MV-4-11 (cell line): ENCODE measurements around the gene TYRP1.
"Not testable (repeated sequence)": the region's sequence is repeated elsewhere in the genome, so short reads cannot be mapped to it uniquely, and the experiment has no call there.

Experiments
- DNase-seq: peaks from one replicate; lab custom pipeline; 2025; lab: John Stamatoyannopoulos, UW

TYRP1 gene

GRCh38 chr9:12693141-12693540 is at the start of gene TYRP1:
Gene TYRP1, plus strand, starts transcription at chr9:12693385. Its CDS starts 612 bp downstream, at chr9:12693997.
- no peak for DNase-seq

DNA sequence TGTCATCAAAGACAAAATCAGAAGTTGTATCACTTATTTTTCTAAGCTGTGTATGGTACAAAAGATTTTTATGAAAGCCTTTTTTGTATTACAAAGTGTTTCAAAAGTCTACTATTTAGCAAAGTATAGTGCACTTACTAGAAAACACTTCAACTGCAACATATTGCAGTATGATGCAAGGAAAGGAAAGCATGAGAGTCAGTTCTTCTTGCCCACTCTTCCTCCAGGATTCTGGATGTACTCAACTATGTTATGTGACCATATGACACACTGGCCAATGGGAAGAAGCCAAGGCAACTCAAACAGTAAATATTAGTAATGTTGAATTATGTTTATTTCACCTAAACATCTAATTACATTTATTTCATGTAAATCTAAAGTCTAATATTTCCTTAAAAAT is 49.5 kb upstream of the TYRP1 start:
- DNase-seq = no peak

DNA sequence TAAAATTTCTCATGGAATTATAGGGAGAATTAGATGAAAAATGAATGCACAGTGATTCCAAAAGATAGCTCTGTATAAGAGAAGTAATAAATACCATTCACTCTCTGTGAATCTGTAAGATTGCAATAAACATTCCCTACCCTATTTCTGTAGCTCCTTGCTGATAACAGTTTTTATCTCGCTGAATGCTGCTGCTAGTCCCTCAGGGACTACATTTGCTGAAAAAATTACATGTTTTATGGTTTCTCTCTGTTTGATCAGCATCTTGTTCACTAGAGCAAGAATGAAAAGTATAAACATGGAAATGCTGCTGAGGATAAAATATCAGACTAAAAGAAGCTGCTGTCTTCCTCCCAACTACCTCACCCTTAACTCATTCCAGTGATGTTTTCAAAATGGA is 44.3 kb upstream of the TYRP1 start:
- DNase-seq = no peak

- DNase-seq = no peak
Observed at GRCh38 chr9:12651125-12651524, 42.1 kb upstream of the TYRP1 start.

DNA sequence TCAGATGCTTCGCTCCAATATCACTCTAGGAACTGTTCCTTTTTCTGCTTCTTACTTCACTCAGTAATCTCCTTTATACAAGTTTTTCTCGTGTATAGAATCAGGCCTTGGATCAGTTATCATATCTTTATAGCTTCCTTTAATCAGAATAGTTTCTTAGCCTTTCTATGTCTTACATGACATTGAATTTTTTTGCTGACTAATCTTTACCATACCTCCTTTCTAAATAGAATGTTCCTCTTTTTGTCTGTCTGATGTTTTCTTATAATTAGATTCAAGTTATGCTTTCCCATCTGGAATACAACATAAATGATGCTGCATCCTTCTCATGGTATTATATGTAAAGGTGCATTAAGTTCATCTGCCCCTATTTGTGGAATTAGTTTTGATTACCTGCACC is 40.2 kb upstream of the TYRP1 start:
- no peak for DNase-seq

GRCh38 chr9:12656803-12657202 is 36.4 kb upstream of the TYRP1 start:
- no peak for DNase-seq

DNA sequence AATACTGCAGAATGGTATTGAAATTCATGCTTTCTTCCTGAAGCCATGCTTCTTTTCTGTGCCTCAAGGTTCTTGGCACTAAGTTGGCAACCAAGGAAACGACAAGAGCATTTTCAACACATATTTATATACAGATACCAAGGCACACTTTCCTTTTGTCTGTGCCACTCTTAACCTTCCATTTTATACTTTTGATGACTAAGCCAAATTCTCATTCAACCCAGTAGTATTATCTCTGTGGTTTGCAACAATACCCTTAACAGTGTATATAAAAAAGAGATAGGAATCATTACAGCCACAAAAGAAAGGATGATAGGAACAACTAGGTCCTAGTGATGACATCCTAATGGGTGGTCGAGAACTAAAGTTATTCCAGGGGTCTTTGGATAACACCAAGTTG is 36.0 kb upstream of the TYRP1 start:
- no peak for DNase-seq

DNA sequence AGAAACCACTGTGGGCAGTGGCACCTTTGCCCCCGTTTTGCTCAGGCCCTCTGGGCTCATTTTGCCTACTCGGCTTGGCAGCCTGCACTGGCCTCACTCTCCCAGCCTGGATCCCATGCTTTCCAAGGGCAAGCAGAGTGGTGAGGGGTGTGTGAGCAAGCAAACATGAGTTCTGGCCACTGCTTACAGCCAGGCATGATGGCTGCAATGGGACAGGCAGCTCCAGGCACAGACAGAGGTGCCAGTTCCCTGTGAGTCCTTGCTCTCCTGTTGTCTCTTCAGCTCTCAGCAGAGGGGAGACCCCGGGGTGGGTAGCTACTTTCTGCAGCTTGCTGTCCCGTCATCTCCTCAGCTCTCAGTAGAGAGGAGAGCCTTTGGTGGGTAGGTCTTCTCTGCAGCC is 35.2 kb upstream of the TYRP1 start:
- no peak for DNase-seq

DNA sequence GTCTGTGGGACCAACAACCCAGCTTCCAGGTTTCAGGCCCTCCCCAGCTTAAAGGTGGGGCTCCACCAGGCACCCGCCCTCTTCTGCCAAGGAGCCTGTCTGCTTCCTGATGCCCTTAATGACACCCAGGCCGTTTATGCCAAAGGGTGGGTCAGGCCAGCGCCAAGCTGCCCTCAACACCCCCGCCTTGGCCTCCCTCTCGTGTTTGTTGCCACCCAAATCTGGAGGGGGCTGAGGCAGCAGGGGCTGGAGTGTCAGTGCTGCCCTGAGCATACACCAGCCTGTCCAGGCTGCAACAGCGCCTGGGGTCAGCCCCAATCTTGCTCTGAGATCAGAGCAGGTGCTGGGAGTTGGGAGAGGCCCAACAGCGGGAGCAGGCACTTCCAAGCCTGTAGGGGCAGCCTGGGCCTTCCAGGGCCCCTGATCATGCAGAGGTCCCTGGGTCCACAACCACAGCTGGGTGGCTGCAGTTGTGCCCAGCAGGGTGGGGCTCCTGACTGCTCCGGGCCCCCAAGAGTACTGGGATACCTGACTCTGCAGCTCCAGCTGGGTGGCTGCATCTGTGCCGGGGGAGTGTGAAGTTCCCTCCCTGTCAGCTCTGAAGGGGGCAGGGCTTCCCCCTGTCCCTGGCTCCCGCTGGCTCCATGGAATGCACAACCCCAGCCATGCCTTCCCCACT is 34.5 kb upstream of the TYRP1 start:
- no peak for DNase-seq

GRCh38 chr9:12659220-12659619 is 34.0 kb upstream of the TYRP1 start:
- no peak for DNase-seq

GRCh38 chr9:12666813-12667212 is 26.4 kb upstream of the TYRP1 start:
- DNase-seq = no peak

GRCh38 chr9:12667892-12668291 is 25.3 kb upstream of the TYRP1 start:
- no peak for DNase-seq

- no peak for DNase-seq
Observed at GRCh38 chr9:12670006-12670405, 23.2 kb upstream of the TYRP1 start.

DNA sequence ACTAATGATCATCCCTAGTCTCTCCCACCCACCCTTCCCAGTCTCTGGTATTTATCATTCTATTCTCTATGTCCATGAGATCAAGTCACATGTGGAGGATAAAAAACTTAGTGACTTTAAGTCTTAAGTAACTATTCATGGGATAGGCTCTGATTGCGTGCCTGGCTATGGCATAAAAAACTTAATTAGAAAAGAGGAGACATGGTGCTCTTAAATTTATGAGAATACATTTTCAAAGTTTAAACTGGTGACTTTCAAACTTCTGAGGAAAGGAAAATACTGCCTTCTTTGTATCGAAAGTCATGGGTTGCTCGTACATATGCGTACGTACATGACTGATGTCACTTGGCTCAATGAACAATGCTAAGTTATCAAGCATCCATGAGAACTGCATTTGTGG is 18.2 kb upstream of the TYRP1 start:
- DNase-seq = no peak

DNA sequence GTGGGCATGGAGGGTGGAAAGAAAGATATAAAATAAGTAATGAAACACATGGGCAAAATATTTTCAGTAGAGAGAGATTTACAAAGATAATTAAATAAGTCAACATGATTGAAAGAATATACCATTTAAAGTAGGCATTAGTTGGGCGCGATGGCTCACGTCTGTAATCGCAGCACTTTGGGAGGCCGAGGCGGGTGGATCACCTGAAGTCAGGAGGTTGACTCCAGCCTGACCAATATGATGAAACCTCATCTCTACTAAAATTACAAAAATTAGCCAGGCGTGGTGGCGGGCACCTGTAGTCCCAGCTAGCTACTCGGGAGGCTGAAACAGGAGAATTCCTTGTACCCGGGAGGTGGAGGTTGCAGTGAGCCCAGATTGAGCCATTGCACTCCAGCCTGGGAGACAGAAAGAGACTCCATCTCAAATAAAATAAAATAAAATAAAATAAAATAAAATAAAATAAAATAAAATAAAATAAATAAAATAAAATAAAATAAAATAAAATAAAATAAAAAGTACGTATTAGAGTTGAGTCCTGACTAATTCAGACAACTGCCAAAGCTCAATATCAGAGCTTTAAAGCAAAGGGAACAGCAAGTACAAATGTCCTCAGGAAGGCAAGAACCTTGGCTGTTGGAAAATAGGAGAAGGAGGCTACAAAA is 15.6 kb upstream of the TYRP1 start:
- not testable (repeated sequence) for DNase-seq

- no peak for DNase-seq
Observed at GRCh38 chr9:12680341-12680740, 12.8 kb upstream of the TYRP1 start.

DNA sequence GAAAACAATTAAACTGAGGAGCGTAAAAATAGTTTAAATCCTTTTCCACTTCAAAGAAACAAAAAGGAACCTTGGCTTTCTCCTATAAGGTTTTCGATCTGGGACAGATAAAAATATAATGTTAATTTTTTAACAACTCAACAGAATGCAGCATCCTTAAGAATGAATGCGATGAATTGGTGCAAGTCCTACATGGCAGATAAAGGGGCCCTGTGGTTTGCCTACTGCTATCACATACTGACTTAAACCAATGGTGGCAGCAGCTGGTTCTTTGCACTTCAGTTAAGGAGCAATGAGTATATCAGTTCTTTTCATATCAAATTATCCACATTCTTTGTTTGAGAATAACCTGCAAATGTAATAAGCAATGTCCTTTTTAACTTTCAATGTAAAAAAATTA is 12.4 kb upstream of the TYRP1 start:
- no peak for DNase-seq

DNA sequence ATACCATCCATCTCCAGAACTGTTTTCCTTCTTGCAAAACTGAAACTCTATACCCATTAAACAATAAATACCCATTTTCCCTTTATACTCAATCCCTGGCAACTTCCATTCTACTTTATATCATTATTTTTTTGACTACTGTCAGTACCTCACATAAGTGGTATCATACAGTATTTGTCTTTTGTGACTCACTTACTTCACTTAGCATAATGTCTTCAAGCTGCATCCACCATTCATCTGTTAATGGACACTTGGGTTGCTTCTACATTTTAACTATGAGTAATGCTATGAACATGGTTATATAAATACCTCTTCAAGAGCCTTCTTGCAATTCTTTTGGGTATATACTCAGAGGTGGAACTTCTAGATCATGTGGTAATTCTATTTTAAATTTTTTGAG is 11.6 kb upstream of the TYRP1 start:
- DNase-seq = no peak

GRCh38 chr9:12684974-12685373 is 8.2 kb upstream of the TYRP1 start:
- DNase-seq = no peak

DNA sequence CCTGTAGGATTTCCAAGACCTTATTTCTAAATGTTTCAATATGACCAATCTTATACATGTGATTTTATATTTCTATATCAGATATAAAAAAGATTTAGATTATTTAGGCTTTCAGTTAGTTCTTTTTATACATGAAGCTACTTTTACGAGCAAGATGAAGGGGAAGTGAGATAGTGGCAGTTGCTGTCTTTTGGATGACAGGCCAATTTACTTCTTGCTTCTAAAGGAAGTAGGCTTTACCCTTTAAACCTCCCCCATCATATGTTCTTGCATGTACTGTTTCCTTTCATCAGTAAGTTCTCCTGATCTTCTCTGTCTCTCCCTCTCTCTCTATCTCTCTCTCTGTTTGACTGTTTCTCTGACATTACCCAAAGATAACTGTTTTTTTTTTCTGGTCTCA is 4.0 kb upstream of the TYRP1 start:
- peak; percentile 94 for DNase-seq

GRCh38 chr9:12694013-12694412 is 828 bp downstream of the TYRP1 start:
- no peak for DNase-seq

DNA sequence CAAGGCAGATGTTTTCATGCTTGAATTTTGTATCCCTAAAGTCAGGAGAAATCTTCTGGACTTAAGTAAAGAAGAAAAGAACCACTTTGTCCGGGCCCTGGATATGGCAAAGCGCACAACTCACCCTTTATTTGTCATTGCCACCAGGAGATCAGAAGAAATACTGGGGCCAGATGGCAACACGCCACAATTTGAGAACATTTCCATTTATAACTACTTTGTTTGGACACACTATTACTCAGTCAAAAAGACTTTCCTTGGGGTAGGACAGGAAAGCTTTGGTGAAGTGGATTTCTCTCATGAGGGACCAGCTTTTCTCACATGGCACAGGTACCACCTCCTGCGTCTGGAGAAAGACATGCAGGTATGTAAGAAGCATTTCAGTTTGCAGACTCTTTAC is 2.3 kb downstream of the TYRP1 start:
- DNase-seq = no peak

- peak; percentile 20 for DNase-seq
Observed at GRCh38 chr9:12696931-12697622, 3.9 kb downstream of the TYRP1 start.
